Naive thymus-derived CD8-positive, alpha-beta T cell (primary cell): ENCODE results near the gene TNS3. TPM values are rescaled to one million over a fixed set of nuclear protein-coding genes. Genes with fewer than 3 reads are reported as not detected.

ENCODE experiments used
- ATAC-seq, 2 donors: fragments of 150-1000 bp; cut with Tn5 transposase in 1 of 2; sonication (Bioruptor Pico), chemical (Tn5 transposase) in 1 of 2; 1 replicate in 1 of 2; 2 replicates in 1 of 2; pipeline ENCODE4 v1.10.0; 2021; ENCODE audit warnings: mild to moderate bottlenecking in 2 of 2, moderate library complexity in 2 of 2
- POLR2A ChIA-PET: fragments of 350-600 bp; sonication (Branson Sonifier 250); formaldehyde crosslinking; loops from one replicate; lab custom pipeline; 2021; ENCODE audit warnings: antibody characterized with exemption; lab: Charles Lee
- DNase-seq, 10 donors: peaks; one replicate each; pipeline versions ENCODE4 v3.0.0 to v3.0.0-alpha.2; 2020 to 2022
- H3K27ac Mint-ChIP-seq, 10 donors: one replicate each; pipeline ENCODE4 v1.8.0; 2020 to 2022; ENCODE audit warnings: mild to moderate bottlenecking in 10 of 10, mixed read lengths in 10 of 10, moderate library complexity in 4 of 10, inconsistent platforms in 1 of 10
- H3K27me3 Mint-ChIP-seq, 5 donors: one replicate each; pipeline ENCODE4 v1.8.0; 2021 to 2022; ENCODE audit warnings: mixed read lengths in 5 of 5
- H3K36me3 Mint-ChIP-seq, 3 donors: one replicate each; pipeline ENCODE4 v1.8.0; 2020 to 2022; ENCODE audit warnings: mixed read lengths in 3 of 3, mild to moderate bottlenecking in 2 of 3, inconsistent platforms in 1 of 3
- H3K4me1 Mint-ChIP-seq, 4 donors: one replicate each; pipeline ENCODE4 v1.8.0; 2021 to 2022; ENCODE audit warnings: mixed read lengths in 4 of 4
- H3K4me3 Mint-ChIP-seq, 10 donors: one replicate each; pipeline ENCODE4 v1.8.0; 2020 to 2022; ENCODE audit warnings: mild to moderate bottlenecking in 10 of 10, mixed read lengths in 10 of 10, moderate library complexity in 6 of 10, inconsistent platforms in 1 of 10
- H3K9me3 Mint-ChIP-seq, 9 donors: one replicate each; pipeline ENCODE4 v1.8.0; 2020 to 2022; ENCODE audit warnings: mixed read lengths in 9 of 9, mild to moderate bottlenecking in 3 of 9, inconsistent platforms in 1 of 9, moderate library complexity in 1 of 9
- polyA plus RNA-seq, 3 donors: library from polyadenylated mRNA; unstranded; fragments of 300-500 nt; fragmentation: Illumina TruSeq; gene quantifications; one replicate each; pipeline ENCODE4 v1.2.3, GENCODE V29; 2021
- total RNA-seq, 8 experiments: library from RNA in 2 of 8; stranded (reverse) in 2 of 8; gene quantifications; one replicate each; pipeline ENCODE4 v1.2.3 and lab custom pipeline; 2021 to 2026

The TNS3 gene
- total and polyA plus RNA-seq, 5 experiments from 2014 or later, result 1.2 to 1.6 TPM; not detected in 3

DNA sequence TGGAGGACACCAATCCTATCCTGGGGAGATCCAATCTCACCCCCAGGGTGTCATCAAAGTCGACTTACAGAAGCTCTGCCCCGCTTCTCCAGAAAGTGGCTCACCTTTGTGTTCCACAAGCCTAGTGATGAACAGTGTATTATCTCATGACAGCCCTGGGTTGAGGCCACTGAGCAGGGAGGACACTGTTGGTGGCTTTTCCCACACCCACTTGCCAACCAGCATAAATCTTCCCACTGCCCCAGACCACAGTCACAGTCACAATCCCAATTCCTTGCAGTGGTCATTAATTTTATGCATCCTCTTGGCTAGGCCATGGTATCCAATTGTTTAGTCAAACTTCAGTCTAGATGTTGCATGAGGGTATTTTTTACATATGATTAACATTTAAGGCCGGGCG lies 18.4 kb downstream of the TNS3 start:
- POLR2A ChIA-PET, result no interaction called here
- Mint-ChIP-seq H3K27ac (no peak overlapping the region), H3K27me3 (peaks cover 0 to 5% (median 2%) of the 10 kb centered on the region in 5 donors), H3K9me3 (peaks cover 0 to 2% (median 0%) of the 10 kb centered on the region in 9 donors), H3K36me3 (no peaks in the 10 kb centered on the region), H3K4me3 (no peak overlapping the region), H3K4me1 (peaks cover 0 to 14% (median 0%) of the 10 kb centered on the region in 4 donors)
- DNase-seq (no peak), ATAC-seq (no peak)

DNA sequence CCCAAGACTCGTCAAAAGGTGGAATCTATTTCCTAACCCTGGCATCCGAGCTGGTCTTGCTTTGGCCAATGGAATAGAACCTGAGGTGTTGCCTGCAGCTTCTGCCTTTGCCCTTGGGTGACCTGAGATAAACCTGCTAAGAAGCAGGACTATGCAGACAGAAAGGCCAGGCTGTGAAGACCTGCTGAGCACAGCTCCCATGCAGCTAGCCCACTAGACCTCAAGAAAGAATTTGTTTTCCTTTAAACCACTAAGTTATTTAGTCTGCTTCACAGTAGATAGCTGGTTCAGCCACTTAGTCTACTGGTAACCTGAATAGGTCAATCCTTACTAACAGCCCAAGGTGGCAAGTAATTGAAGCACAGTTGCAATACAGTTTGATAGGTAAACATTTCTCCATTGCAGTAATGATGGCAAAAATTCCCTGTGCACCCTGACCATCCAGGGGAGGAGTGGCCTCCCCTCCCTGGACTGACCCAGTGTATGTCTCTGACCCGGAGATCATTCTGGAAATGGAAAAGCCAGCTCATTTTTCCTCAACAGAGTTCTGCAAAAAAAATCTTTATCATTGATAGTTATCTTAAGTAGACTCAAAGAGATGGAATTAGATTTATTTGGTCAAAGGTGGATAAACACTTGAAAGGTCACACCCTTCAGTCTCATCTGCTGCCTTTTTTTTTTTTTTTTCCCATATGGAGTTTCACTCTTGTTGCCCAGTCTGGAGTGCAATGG lies 20.0 kb downstream of the TNS3 start:
- POLR2A ChIA-PET, result interaction anchor here (0.7 kb wide), 1 partner anchor 106 kb away, joined by 6 read pairs; no protein-coding TSS in a partner anchor

DNA sequence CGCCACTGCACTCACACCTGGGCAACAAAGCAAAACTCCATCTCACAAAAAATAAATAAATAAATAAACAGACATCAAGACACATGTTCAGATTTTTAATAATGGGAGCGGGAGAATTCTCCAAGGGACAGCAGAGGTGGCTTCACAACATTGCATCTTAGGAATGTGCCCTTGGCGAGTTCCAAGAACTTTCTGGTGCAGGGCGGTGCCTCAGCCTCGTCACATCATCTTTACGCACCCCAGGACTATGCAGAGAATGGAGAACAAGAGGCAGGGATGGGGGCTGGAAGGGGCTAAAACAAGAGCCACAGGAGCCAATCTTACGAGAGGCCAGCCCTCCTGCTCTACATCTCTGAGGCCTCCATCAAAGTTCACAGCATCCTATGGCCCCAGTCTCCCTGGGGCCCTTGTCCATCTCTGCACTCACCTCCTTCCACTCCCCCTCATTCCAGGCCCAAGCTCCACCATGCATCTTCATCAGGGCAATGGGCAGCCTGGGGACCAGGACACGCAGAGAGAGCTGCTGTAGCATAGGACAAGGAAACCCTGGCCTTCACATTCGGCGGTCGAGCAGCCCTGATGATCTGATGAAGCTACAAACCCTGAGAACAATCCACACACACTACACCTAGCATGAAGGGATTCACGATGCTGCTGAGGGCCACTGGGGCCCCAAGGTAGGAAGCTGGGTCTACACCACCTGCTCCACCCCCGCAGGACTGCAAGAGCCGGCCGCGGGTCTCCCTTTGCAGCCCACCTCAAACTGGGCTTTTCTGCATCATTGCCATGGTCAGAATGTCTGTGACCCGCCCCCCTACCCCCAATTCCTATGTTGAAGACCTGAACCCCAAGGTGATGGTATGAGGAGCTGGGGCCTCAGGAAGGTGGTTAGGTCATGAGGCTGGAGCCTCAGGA lies 22.3 kb downstream of the TNS3 start:
- POLR2A ChIA-PET, result no interaction called here
- Mint-ChIP-seq H3K36me3 (no peaks in the 10 kb centered on the region), H3K27ac (no peak overlapping the region), H3K4me1 (peaks cover 0 to 2% (median 0%) of the 10 kb centered on the region in 4 donors), H3K4me3 (no peak overlapping the region), H3K9me3 (peaks cover 0 to 2% (median 0%) of the 10 kb centered on the region in 9 donors), H3K27me3 (no peaks in the 10 kb centered on the region)
- ATAC-seq (no peak), DNase-seq (no peak)

More for the DNA sequence above, 20.0 kb downstream of the TNS3 start:
- Mint-ChIP-seq H3K4me1 (peaks cover 0 to under 1% (median 0%) of the 10 kb centered on the region in 4 donors), H3K9me3 (peaks cover 0 to 2% (median 0%) of the 10 kb centered on the region in 9 donors), H3K36me3 (no peaks in the 10 kb centered on the region), H3K27me3 (peaks cover 0 to 2% (median 0%) of the 10 kb centered on the region in 5 donors), H3K27ac (no peak overlapping the region), H3K4me3 (no peak overlapping the region)
- DNase-seq (no peak), ATAC-seq (no peak)

DNA sequence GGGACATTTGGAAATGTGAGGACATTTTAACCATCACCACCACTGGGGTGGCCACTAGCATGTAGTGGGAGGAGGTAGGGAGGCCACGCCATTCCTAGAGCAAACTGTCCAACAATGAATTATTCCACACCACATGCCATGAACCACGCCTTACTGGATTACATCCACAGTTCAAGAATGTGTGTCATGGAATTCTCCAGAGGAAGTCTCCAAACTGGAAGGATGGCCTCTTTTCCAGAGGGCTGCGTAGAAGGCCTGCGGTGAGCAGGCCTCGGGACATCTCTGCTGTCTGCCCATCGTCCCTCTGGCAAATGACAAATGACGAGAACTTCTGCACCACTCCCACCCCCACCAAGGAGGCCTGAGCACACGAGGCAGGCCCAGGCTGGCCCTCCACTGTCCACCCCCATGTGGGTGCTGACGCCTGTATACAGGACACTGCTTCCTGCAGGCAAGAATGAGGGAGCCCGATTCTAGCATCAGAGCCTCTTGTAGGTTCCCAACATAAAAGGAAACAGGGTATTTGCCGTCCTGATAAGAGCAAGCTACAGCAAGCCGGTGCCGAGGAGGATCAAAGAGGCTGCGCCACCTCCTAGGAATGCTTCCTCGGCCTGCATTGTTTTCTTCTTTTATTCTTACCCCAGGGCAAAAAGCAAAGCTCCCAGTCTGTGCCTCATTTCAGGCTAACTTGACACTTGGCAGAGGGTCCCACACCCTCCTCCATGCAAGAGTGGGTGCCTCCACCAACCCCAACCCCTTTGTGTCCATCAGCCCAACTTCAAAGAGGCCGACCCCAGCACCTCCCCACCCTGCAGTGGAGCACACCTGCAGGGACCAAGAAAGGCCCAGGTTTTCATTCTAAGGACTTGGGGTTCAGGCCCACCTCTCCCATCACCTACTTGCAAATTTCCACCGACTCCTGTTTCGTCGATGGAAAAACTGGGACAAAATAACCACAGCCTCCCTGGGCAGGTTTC lies 23.9 kb downstream of the TNS3 start:
- H3K27ac Mint-ChIP-seq, result no peak overlapping the region

DNA sequence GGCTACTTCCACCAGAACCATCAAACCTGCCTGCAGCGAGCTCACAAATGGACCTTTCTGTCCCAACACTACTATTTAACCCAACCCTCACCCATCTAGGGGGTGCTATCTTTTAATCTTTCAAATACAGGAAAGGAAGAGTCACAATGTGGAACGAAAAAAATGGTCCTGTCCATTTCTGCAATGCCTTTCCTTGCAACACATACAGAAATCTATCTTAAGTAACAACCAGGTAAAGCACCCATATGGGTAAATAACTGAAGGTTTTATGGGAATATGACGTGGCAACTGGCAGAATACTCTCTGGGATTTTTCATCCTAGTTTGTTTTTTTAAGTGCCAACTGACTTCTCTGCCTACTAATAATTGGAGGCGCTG lies 24.6 kb downstream of the TNS3 start:
- H3K27me3 Mint-ChIP-seq, result peaks cover 0 to 2% (median 0%) of the 10 kb centered on the region in 5 donors
- POLR2A ChIA-PET, result no interaction called here
- ATAC-seq (no peak), DNase-seq (no peak)
- H3K27ac Mint-ChIP-seq, result no peak overlapping the region
- H3K4me3 Mint-ChIP-seq, result no peak overlapping the region
- no peaks in the 10 kb centered on the region for H3K36me3 Mint-ChIP-seq
- no peaks in the 10 kb centered on the region for H3K9me3 Mint-ChIP-seq
- H3K4me1 Mint-ChIP-seq, result peaks cover 0 to 10% (median 0%) of the 10 kb centered on the region in 4 donors

More for the DNA sequence above, 23.9 kb downstream of the TNS3 start:
- DNase-seq, result no peak
- H3K9me3 Mint-ChIP-seq, result no peaks in the 10 kb centered on the region
- peaks cover 0 to 2% (median 0%) of the 10 kb centered on the region in 5 donors for H3K27me3 Mint-ChIP-seq
- H3K4me1 Mint-ChIP-seq, result peaks cover 0 to 4% (median 0%) of the 10 kb centered on the region in 4 donors
- H3K4me3 Mint-ChIP-seq, result no peak overlapping the region
- ATAC-seq, result no peak
- no peaks in the 10 kb centered on the region for H3K36me3 Mint-ChIP-seq
- POLR2A ChIA-PET, result no interaction called here

DNA sequence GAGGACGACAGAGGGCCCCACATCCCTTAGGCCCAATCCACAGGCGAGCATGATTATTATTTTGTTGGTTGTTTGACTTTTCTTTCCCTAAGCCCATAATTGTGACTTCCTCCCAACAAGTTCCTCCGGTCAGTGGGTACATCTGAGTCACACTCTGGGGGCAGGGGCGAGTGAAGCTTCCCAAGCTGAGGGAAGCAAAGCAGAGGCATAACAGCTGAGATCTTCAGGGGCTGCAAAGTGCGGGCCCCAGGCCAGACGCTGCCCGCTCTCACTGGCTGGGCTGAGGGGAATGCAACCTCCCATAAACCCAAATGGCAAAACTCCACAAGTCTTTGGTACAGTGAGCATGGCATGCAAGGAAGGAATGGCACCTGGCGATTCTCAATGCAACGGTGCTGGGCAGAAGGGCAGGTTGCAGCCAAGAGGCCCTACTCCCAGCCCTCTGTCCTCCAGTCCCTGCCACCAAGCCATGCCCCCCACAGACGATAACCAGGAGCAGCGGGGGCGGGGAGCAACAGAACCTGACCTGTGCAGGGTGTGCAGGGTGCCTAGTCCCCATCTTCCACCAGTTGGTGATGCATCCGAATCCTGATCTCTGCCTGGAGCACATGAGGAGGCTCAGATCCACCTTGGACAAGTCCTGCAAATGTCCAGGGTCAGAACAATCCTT lies 25.3 kb downstream of the TNS3 start:
- peaks cover 0 to 2% (median 0%) of the 10 kb centered on the region in 5 donors for H3K27me3 Mint-ChIP-seq
- no peaks in the 10 kb centered on the region for H3K36me3 Mint-ChIP-seq
- no peak overlapping the region for H3K4me3 Mint-ChIP-seq
- H3K27ac Mint-ChIP-seq, result no peak overlapping the region
- DNase-seq, result no peak
- H3K9me3 Mint-ChIP-seq, result no peaks in the 10 kb centered on the region
- POLR2A ChIA-PET, result no interaction called here
- H3K4me1 Mint-ChIP-seq, result peaks cover 0 to 10% (median 0%) of the 10 kb centered on the region in 4 donors
- ATAC-seq, result no peak

DNA sequence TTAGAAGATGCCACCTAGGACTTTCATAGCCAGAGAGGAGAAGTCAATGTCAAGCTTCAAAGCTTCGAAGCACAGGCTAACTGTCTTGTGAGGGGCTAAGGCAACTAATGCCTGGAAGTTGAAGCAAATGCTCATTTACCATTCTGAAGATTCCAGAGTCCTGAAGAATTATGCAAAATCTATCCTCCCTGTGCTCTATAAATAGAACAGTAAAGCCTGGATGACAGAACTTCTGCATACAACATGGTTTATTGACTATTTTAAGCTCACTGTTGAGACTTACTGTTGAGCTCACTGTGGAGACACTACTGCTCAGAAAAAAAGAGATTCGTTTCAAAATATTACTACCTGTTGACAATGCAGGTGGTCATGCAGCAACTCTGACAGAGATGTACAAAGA lies 28.6 kb downstream of the TNS3 start:
- POLR2A ChIA-PET, result no interaction called here
- H3K4me1 Mint-ChIP-seq, result peaks cover 0 to 10% (median 0%) of the 10 kb centered on the region in 4 donors
- no peak overlapping the region for H3K4me3 Mint-ChIP-seq
- H3K27me3 Mint-ChIP-seq, result peaks cover 0 to 2% (median 0%) of the 10 kb centered on the region in 5 donors
- ATAC-seq, result no peak
- H3K27ac Mint-ChIP-seq, result no peak overlapping the region
- no peak for DNase-seq
- H3K36me3 Mint-ChIP-seq, result no peaks in the 10 kb centered on the region
- H3K9me3 Mint-ChIP-seq, result no peaks in the 10 kb centered on the region

DNA sequence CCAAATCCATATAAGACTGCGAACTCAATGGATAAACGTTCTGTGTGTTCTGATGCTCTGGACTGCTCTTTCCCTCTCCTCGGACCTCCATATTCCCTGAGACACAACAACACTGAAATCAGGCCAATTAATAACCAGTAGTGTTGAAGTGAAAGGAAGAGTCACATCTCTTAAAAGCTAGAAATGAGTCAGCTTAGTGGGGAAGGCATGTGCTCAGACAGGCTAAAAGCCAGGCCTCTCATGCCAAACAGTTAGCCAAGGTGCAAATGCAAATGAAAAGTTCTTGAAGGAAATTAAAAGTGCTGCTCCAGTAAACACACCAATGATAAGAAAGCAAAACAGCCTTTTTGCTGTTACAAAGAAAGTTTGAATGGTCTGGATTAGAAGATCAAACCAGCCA lies 29.3 kb downstream of the TNS3 start:
- Mint-ChIP-seq H3K36me3 (no peaks in the 10 kb centered on the region), H3K27me3 (peaks cover 0 to 2% (median 0%) of the 10 kb centered on the region in 5 donors), H3K27ac (no peak overlapping the region), H3K9me3 (no peaks in the 10 kb centered on the region), H3K4me1 (peaks cover 0 to 10% (median 0%) of the 10 kb centered on the region in 4 donors), H3K4me3 (no peak overlapping the region)
- DNase-seq (no peak), ATAC-seq (no peak)
- POLR2A ChIA-PET, result no interaction called here

DNA sequence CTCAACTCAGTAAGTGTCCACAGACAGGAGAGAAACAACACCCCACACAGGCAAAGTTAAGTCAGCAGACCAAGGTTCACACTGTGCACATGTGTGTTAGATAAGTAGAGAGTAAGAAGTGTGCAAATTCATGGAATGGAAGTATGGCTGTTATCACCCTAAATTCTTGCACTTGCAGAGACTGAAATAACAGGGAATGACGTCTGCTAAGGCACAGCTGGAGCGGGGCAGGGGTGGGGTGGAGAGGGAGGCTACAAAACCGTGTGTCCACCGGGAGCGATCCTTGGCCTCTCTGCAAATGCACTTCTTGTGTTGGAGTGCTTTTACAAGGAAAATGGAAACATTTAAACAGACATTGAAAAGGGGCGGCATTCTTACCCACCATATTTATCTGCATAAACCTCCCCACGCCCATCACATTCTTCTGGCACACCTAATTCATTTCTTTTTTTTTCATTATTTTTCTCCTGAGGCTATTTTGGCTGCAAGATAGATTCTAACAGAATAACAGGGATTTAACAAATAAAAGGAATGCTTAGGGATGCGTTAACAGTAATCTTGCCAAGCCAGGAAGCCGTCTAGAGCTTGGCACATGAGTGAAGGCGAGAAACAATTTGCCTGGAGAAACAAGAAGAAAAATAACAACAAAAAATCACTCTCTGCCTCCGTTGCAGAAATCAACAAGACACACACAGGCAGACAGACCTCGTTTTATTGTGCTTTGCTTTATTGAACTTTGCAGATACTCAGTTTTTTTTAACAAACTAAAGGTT lies 30.1 kb downstream of the TNS3 start:
- DNase-seq (no peak), ATAC-seq (no peak)
- Mint-ChIP-seq H3K27me3 (peaks cover 0 to 2% (median 0%) of the 10 kb centered on the region in 5 donors), H3K9me3 (no peaks in the 10 kb centered on the region), H3K27ac (no peak overlapping the region), H3K4me3 (no peak overlapping the region), H3K4me1 (peaks cover 0 to 10% (median 0%) of the 10 kb centered on the region in 4 donors), H3K36me3 (no peaks in the 10 kb centered on the region)
- POLR2A ChIA-PET, result no interaction called here

DNA sequence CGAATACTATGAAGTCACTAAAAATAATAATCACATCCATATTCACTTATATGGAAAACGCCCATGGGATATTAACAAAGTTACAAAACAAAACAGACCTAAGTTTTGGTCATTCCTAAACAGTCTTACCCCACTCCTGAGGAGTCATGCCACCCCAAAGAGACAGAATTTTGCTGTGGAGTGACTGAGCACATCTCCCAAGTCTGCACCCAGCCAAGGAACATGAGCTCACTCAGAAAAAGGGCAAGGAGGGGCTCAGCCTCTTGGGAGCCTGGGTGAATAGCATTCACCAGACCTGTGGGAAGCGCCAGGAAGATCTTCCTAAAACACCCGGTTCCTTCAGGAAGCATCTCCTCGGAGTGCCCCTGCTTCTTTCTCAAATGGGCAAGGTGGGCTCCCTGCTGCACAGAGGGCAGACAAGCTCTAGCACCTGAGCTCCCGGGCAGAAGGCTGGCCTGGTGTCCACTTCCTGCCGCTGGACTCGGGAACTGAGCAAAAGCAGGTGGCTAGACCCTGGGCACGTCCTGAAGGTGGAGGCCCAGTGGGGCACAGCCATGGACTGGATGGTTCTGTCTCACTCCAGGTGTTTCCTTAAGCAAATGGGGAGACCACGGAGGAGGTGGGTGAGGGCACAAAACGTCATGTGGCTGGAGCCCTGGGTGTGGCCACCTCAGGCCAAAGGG lies 31.0 kb downstream of the TNS3 start:
- Mint-ChIP-seq H3K36me3 (no peaks in the 10 kb centered on the region), H3K27me3 (peaks cover 0 to 2% (median 0%) of the 10 kb centered on the region in 5 donors), H3K9me3 (no peaks in the 10 kb centered on the region), H3K4me3 (no peak overlapping the region), H3K4me1 (peaks cover 0 to 8% (median 0%) of the 10 kb centered on the region in 4 donors), H3K27ac (peak overlapping the region in 2 of 10 donors; percentile 12 to 76)
- ATAC-seq, result no peak
- POLR2A ChIA-PET, result no interaction called here
- DNase-seq, result no peak

DNA sequence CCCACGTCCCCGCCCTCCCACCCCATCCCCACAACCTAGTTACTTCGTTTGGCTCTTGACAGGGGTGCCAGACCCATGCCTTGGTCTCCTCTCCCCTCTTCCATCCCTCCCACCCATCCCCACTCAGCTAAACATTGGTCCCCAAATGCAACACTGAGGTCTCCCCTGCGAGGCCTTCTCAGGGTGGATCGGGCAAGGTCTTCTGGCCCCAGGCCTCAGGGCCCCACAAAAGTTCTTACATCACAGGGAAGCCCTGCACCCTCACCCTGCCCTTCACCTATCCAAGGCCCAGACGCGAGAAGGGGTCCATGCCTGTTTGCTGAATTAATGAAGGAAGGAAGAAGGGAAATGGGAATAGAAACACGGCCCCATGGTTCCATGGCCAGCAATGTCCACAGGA lies 32.0 kb downstream of the TNS3 start:
- H3K4me1 Mint-ChIP-seq, result peaks cover 0 to 8% (median 0%) of the 10 kb centered on the region in 4 donors
- H3K36me3 Mint-ChIP-seq, result no peaks in the 10 kb centered on the region
- ATAC-seq (no peak), DNase-seq (no peak)
- POLR2A ChIA-PET, result no interaction called here
- H3K27me3 Mint-ChIP-seq, result peaks cover 0 to 2% (median 0%) of the 10 kb centered on the region in 5 donors
- H3K27ac Mint-ChIP-seq, result peak overlapping the region in 1 of 10 donors; percentile 32
- H3K4me3 Mint-ChIP-seq, result no peak overlapping the region
- no peaks in the 10 kb centered on the region for H3K9me3 Mint-ChIP-seq
